PC-3 (cell line): ENCODE data around the gene TAF11L13.
"Not testable (repeated sequence)": the region's sequence is repeated elsewhere in the genome, so short reads cannot be mapped to it uniquely, and the experiment has no call there.

Source experiments
- CTCF ChIP-seq: fragments of 300-600 bp; sonication (generic); conservative IDR thresholded peaks from 2 replicates; pipeline ENCODE4 v1.5.1; 2017; ENCODE audit warnings: antibody characterized with exemption, low read depth, mild to moderate bottlenecking, low read length
- EZH2 ChIP-seq: fragments of 300-600 bp; sonication (generic); IDR thresholded peaks from one replicate; pipeline ENCODE4 v1.6.1; 2017; ENCODE audit warnings: antibody characterized with exemption, mild to moderate bottlenecking, low read length; ENCODE audit not compliant: unreplicated experiment

GRCh38 chr5:17594255-17594654 is 37.6 kb upstream of the TAF11L13 start, which contains the start of gene TAF11L9:
- TF ChIP-seq CTCF, EZH2: not testable (repeated sequence)
